HEK293 (cell line): Measurements from ENCODE around the gene SLAMF9.

Experiments used
- CTCF ChIA-PET: fragments of 350-600 bp; formaldehyde crosslinking; extraction: SDS; loops from one replicate; lab custom pipeline; 2021; ENCODE audit warnings: antibody characterized with exemption; lab: Yijun Ruan, JAX
- POLR2A ChIA-PET: fragments of 300-600 bp; formaldehyde crosslinking; extraction: SDS; loops from one replicate; lab custom pipeline; 2020; ENCODE audit warnings: antibody characterized with exemption, inconsistent platforms; lab: Yijun Ruan, JAX
- H3K27ac ChIP-seq: fragments of 200-500 bp; sonication (Bioruptor generic); 2 replicates; pipeline ENCODE4 v1.5.1; 2014; ENCODE audit warnings: low read depth, low read length, control low read depth, inconsistent platforms; ENCODE audit errors: extremely low read depth
- H3K36me3 ChIP-seq, 2 experiments: fragments of 200-500 bp in 1 of 2; sonication (Bioruptor generic) in 1 of 2; 1 replicate in 1 of 2; 2 replicates in 1 of 2; pipeline ENCODE4 v1.5.1; 2014 to 2017; ENCODE audit warnings: inconsistent platforms in 2 of 2, low read length in 2 of 2; ENCODE audit not compliant: control insufficient read depth in 2 of 2, insufficient read depth in 1 of 2
- H3K4me1 ChIP-seq: fragments of 200-500 bp; sonication (Bioruptor generic); 2 replicates; pipeline ENCODE4 v1.5.1; 2014; ENCODE audit warnings: mild to moderate bottlenecking, low read length, inconsistent platforms; ENCODE audit not compliant: control insufficient read depth, insufficient read depth
- H3K4me3 ChIP-seq: 2 replicates; pipeline ENCODE4 v1.5.1; 2011; ENCODE audit warnings: low read depth, mild to moderate bottlenecking, control low read depth, low read length, moderate library complexity
- H3K9me3 ChIP-seq: fragments of 200-500 bp; sonication (Bioruptor generic); 2 replicates; pipeline ENCODE4 v1.5.1; 2014; ENCODE audit warnings: low read depth, low read length, inconsistent platforms; ENCODE audit not compliant: control insufficient read depth, insufficient read depth
- BCL11A ChIP-seq: fragments of 450-650 bp; formaldehyde crosslinking; IDR thresholded peaks from 2 replicates; pipeline ENCODE4 v1.5.1; 2016; ENCODE audit warnings: low read depth, missing biosample characterization, missing genetic modification characterization
- CTCF ChIP-seq: fragments of 450-650 bp; formaldehyde crosslinking; IDR thresholded peaks from 2 replicates; pipeline ENCODE4 v1.5.1; 2016; ENCODE audit warnings: missing biosample characterization, missing genetic modification characterization
- GLI2 ChIP-seq: fragments of 450-650 bp; formaldehyde crosslinking; IDR thresholded peaks from 2 replicates; pipeline ENCODE4; 2017; ENCODE audit warnings: missing biosample characterization, missing genetic modification characterization, low read depth, borderline replicate concordance
- KLF17 ChIP-seq: fragments of 450-650 bp; formaldehyde crosslinking; IDR thresholded peaks from 2 replicates; pipeline ENCODE4 v1.5.1; 2016; ENCODE audit warnings: missing biosample characterization, missing genetic modification characterization
- MYNN ChIP-seq: fragments of 450-650 bp; formaldehyde crosslinking; IDR thresholded peaks from 2 replicates; pipeline ENCODE4 v1.5.1; 2016; ENCODE audit warnings: missing biosample characterization, missing genetic modification characterization, borderline replicate concordance
- OSR2 ChIP-seq: fragments of 450-650 bp; formaldehyde crosslinking; IDR thresholded peaks from 2 replicates; pipeline ENCODE4 v1.5.1; 2016; ENCODE audit warnings: missing biosample characterization, missing genetic modification characterization
- YY1 ChIP-seq: fragments of 450-650 bp; formaldehyde crosslinking; IDR thresholded peaks from 2 replicates; pipeline ENCODE4 v1.5.1; 2018; ENCODE audit warnings: missing biosample characterization, missing genetic modification characterization
- ZBTB21 ChIP-seq: fragments of 450-650 bp; formaldehyde crosslinking; IDR thresholded peaks from 2 replicates; pipeline ENCODE4 v1.5.1; 2017; ENCODE audit warnings: missing biosample characterization, missing genetic modification characterization
- ZFHX2 ChIP-seq: fragments of 450-650 bp; formaldehyde crosslinking; conservative IDR thresholded peaks from 2 replicates; pipeline ENCODE4 v1.5.1; 2016; ENCODE audit warnings: missing biosample characterization, missing genetic modification characterization
- ZNF146 ChIP-seq: fragments of 450-650 bp; formaldehyde crosslinking; IDR thresholded peaks from 2 replicates; pipeline ENCODE4 v1.5.1; 2016; ENCODE audit warnings: missing biosample characterization, missing genetic modification characterization
- ZNF175 ChIP-seq: fragments of 450-650 bp; formaldehyde crosslinking; IDR thresholded peaks from 2 replicates; pipeline ENCODE4 v1.5.1; 2016; ENCODE audit warnings: missing biosample characterization, missing genetic modification characterization
- ZNF223 ChIP-seq: fragments of 450-650 bp; formaldehyde crosslinking; IDR thresholded peaks from 2 replicates; pipeline ENCODE4 v1.5.1; 2016; ENCODE audit warnings: missing biosample characterization, missing genetic modification characterization
- ZNF426 ChIP-seq: fragments of 450-650 bp; formaldehyde crosslinking; IDR thresholded peaks from 2 replicates; pipeline ENCODE4 v1.5.1; 2017; ENCODE audit warnings: missing biosample characterization, missing genetic modification characterization, mild to moderate bottlenecking, inconsistent platforms, moderate library complexity
- ZNF560 ChIP-seq: fragments of 450-650 bp; formaldehyde crosslinking; IDR thresholded peaks from 2 replicates; pipeline ENCODE4 v1.5.1; 2017; ENCODE audit warnings: missing biosample characterization, missing genetic modification characterization, borderline replicate concordance
- ZNF580 ChIP-seq: fragments of 450-650 bp; formaldehyde crosslinking; IDR thresholded peaks from 2 replicates; pipeline ENCODE4 v1.5.1; 2016; ENCODE audit warnings: missing biosample characterization, missing genetic modification characterization
- ZNF623 ChIP-seq: fragments of 450-650 bp; formaldehyde crosslinking; IDR thresholded peaks from 2 replicates; pipeline ENCODE4 v1.5.1; 2016; ENCODE audit warnings: missing biosample characterization, missing genetic modification characterization
- ZNF785 ChIP-seq: fragments of 450-650 bp; formaldehyde crosslinking; IDR thresholded peaks from 2 replicates; pipeline ENCODE4 v1.5.1; 2016; ENCODE audit warnings: missing biosample characterization, missing genetic modification characterization
- TF ChIP-seq, protein P1 (sequence below): fragments of 450-650 bp; formaldehyde crosslinking; IDR thresholded peaks from 2 replicates; pipeline ENCODE4 v1.5.1; 2017; ENCODE audit warnings: missing biosample characterization, missing genetic modification characterization
- TF ChIP-seq, protein P2 (sequence below): fragments of 450-650 bp; formaldehyde crosslinking; IDR thresholded peaks from 2 replicates; pipeline ENCODE4 v1.5.1; 2016; ENCODE audit warnings: missing biosample characterization, missing genetic modification characterization

Gene SLAMF9

GRCh38 chr1:159985473-159985872 is 31.4 kb upstream of the SLAMF9 start:
- no peaks in the 10 kb centered on the region for H3K4me1 ChIP-seq
- ChIA-PET CTCF (interaction anchor here (1.3 to 1.6 kb wide), 2 partner anchors 20 to 21 kb away, joined by 4 to 5 read pairs; no protein-coding TSS in a partner anchor), POLR2A (no interaction called here)
- H3K9me3 ChIP-seq, result no peaks in the 10 kb centered on the region
- H3K27ac ChIP-seq, result no peak overlapping the region
- TF ChIP-seq ZNF580 (no peak), OSR2 (tag by site-specific recombination) (no peak), ZNF426 (tag by site-specific recombination) (no peak), ZBTB21 (tag by site-specific recombination) (no peak), CTCF (tag by site-specific recombination) (no peak), ZFHX2 (no peak)
- TF ChIP-seq, protein P1, sequence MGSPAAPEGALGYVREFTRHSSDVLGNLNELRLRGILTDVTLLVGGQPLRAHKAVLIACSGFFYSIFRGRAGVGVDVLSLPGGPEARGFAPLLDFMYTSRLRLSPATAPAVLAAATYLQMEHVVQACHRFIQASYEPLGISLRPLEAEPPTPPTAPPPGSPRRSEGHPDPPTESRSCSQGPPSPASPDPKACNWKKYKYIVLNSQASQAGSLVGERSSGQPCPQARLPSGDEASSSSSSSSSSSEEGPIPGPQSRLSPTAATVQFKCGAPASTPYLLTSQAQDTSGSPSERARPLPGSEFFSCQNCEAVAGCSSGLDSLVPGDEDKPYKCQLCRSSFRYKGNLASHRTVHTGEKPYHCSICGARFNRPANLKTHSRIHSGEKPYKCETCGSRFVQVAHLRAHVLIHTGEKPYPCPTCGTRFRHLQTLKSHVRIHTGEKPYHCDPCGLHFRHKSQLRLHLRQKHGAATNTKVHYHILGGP (tag by site-specific recombination), result no peak
- TF ChIP-seq, all 188 proteins: peak for 0
- no peaks in the 10 kb centered on the region for H3K36me3 ChIP-seq
- H3K4me3 ChIP-seq, result no peak overlapping the region

- no peak overlapping the region for H3K27ac ChIP-seq
- ChIA-PET CTCF (interaction anchor here (0.6 to 1.0 kb wide), 3 partner anchors 13 to 226 kb away, joined by 3 to 4 read pairs (median 3); no protein-coding TSS in a partner anchor), POLR2A (no interaction called here)
- H3K4me3 ChIP-seq, result no peak overlapping the region
- no peaks in the 10 kb centered on the region for H3K4me1 ChIP-seq
- TF ChIP-seq, protein P2, sequence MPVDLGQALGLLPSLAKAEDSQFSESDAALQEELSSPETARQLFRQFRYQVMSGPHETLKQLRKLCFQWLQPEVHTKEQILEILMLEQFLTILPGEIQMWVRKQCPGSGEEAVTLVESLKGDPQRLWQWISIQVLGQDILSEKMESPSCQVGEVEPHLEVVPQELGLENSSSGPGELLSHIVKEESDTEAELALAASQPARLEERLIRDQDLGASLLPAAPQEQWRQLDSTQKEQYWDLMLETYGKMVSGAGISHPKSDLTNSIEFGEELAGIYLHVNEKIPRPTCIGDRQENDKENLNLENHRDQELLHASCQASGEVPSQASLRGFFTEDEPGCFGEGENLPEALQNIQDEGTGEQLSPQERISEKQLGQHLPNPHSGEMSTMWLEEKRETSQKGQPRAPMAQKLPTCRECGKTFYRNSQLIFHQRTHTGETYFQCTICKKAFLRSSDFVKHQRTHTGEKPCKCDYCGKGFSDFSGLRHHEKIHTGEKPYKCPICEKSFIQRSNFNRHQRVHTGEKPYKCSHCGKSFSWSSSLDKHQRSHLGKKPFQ (tag by site-specific recombination), result no peak
- TF ChIP-seq ZNF175 (tag by site-specific recombination) (no peak), ZNF223 (tag by site-specific recombination) (no peak), ZNF785 (tag by site-specific recombination) (no peak), GLI2 (tag by site-specific recombination) (no peak), MYNN (no peak), KLF17 (no peak), ZNF146 (no peak), YY1 (tag by site-specific recombination) (no peak), ZNF560 (tag by site-specific recombination) (no peak), ZNF623 (no peak), BCL11A (tag by site-specific recombination) (no peak)
- H3K36me3 ChIP-seq, result no peaks in the 10 kb centered on the region
- H3K9me3 ChIP-seq, result no peaks in the 10 kb centered on the region
Measured at GRCh38 chr1:159983681-159984080, 29.6 kb upstream of the SLAMF9 start.
